ENCODE measurements around the gene APH1A. TPM values are rescaled to one million over a fixed set of nuclear protein-coding genes. Genes with fewer than 3 reads are reported as not detected.

APH1A gene
- total and polyA plus RNA-seq, 9 of the 15 experiments (the other 6 are each of a cell fraction or from before 2014, with no cell fraction given) = 5.6 to 123 (median 77.0) TPM

GRCh38 chr1:150293433-150294253, 24.8 kb upstream of the APH1A start, which contains the start of gene MRPS21 (continued):
- TF ChIP-seq ZNF282 (CRISPR knock-in tag; IDR thresholded peaks at IDR 0.05) (no peak), CEBPZ (IDR thresholded peaks at IDR 0.05; ENCODE audit: borderline replicate concordance, low read depth, low read length) (no peak), SUPT5H (IDR thresholded peaks at IDR 0.05) (peak; percentile 96), HNRNPH1 (optimal IDR thresholded peaks at IDR 0.05; ENCODE audit: low read depth, low read length) (no peak), LARP7 (IDR thresholded peaks at IDR 0.05) (no peak), EP300 (IDR thresholded peaks at IDR 0.05; ENCODE audit: low read length) (no peak), POLR2AphosphoS2 (IDR thresholded peaks at IDR 0.05; ENCODE audit: low read length) (0 out of 2 replicates have a peak, but pooled peaks have one; percentile 60), MYNN (IDR thresholded peaks at IDR 0.05) (peak; percentile 65; the same call in 1 of the 2 replicates), MYNN (CRISPR knock-in tag; IDR thresholded peaks at IDR 0.05) (no peak), CBFB (CRISPR knock-in tag; IDR thresholded peaks at IDR 0.05) (no peak), SRSF9 (IDR thresholded peaks at IDR 0.05; ENCODE audit: borderline replicate concordance, low read depth, low read length) (no peak), ZNF274 (IDR thresholded peaks at IDR 0.05; ENCODE audit: borderline replicate concordance, low read depth, low read length) (no peak)
- TF ChIP-seq, protein P1, sequence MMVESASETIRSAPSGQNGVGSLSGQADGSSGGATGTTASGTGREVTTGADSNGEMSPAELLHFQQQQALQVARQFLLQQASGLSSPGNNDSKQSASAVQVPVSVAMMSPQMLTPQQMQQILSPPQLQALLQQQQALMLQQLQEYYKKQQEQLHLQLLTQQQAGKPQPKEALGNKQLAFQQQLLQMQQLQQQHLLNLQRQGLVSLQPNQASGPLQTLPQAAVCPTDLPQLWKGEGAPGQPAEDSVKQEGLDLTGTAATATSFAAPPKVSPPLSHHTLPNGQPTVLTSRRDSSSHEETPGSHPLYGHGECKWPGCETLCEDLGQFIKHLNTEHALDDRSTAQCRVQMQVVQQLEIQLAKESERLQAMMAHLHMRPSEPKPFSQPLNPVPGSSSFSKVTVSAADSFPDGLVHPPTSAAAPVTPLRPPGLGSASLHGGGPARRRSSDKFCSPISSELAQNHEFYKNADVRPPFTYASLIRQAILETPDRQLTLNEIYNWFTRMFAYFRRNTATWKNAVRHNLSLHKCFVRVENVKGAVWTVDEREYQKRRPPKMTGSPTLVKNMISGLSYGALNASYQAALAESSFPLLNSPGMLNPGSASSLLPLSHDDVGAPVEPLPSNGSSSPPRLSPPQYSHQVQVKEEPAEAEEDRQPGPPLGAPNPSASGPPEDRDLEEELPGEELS (CRISPR knock-in tag; IDR thresholded peaks at IDR 0.05; ENCODE audit: borderline replicate concordance) = 0 out of 2 replicates have a peak, but pooled peaks have one; percentile 15
- TF ChIP-seq, protein P2, sequence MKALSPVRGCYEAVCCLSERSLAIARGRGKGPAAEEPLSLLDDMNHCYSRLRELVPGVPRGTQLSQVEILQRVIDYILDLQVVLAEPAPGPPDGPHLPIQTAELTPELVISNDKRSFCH (CRISPR knock-in tag; IDR thresholded peaks at IDR 0.05) = no peak
- TF ChIP-seq, protein P2 (tag; IDR thresholded peaks at IDR 0.05) = no peak
- TF ChIP-seq, protein P3, sequence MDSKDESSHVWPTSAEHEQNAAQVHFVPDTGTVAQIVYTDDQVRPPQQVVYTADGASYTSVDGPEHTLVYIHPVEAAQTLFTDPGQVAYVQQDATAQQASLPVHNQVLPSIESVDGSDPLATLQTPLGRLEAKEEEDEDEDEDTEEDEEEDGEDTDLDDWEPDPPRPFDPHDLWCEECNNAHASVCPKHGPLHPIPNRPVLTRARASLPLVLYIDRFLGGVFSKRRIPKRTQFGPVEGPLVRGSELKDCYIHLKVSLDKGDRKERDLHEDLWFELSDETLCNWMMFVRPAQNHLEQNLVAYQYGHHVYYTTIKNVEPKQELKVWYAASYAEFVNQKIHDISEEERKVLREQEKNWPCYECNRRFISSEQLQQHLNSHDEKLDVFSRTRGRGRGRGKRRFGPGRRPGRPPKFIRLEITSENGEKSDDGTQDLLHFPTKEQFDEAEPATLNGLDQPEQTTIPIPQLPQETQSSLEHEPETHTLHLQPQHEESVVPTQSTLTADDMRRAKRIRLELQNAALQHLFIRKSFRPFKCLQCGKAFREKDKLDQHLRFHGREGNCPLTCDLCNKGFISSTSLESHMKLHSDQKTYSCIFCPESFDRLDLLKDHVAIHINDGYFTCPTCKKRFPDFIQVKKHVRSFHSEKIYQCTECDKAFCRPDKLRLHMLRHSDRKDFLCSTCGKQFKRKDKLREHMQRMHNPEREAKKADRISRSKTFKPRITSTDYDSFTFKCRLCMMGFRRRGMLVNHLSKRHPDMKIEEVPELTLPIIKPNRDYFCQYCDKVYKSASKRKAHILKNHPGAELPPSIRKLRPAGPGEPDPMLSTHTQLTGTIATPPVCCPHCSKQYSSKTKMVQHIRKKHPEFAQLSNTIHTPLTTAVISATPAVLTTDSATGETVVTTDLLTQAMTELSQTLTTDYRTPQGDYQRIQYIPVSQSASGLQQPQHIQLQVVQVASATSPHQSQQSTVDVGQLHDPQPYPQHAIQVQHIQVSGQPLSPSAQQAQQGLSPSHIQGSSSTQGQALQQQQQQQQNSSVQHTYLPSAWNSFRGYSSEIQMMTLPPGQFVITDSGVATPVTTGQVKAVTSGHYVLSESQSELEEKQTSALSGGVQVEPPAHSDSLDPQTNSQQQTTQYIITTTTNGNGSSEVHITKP (IDR thresholded peaks at IDR 0.05; ENCODE audit: partially characterized antibody) = peak; percentile 55

All from K562 (cell line).